Small intestine (tissue), 7 donors: ENCODE results near the gene UBE3B. TPM values are rescaled to one million over a fixed set of nuclear protein-coding genes. Genes with fewer than 3 reads are reported as not detected.

Experiments used
- DNase-seq, 2 donors: peaks; one replicate each; pipeline versions ENCODE4 v3.0.0 to v3.0.0-alpha.2; 2013
- FAIRE-seq: peaks from 2 replicates; lab custom pipeline; 2012; peaks lifted over from hg19 to GRCh38; lab: Jason Lieb, UNC
- H3K27ac ChIP-seq, 3 donors: one replicate each; pipeline ENCODE4 v1.5.1; 2013; ENCODE audit warnings: low read length in 2 of 3, mild to moderate bottlenecking in 2 of 3, control low read depth in 1 of 3, inconsistent platforms in 1 of 3, low read depth in 1 of 3, moderate library complexity in 1 of 3
- H3K27me3 ChIP-seq, 3 donors: one replicate each; pipeline ENCODE4 v1.6.1; 2013; ENCODE audit warnings: low read length in 3 of 3, inconsistent platforms in 1 of 3; ENCODE audit not compliant: control insufficient read depth in 3 of 3, insufficient read depth in 3 of 3
- H3K36me3 ChIP-seq, 3 donors: one replicate each; pipeline ENCODE4 v1.6.1; 2013; ENCODE audit warnings: low read length in 3 of 3, inconsistent platforms in 1 of 3, low read depth in 1 of 3, mild to moderate bottlenecking in 1 of 3, moderate library complexity in 1 of 3; ENCODE audit not compliant: control insufficient read depth in 3 of 3, insufficient read depth in 2 of 3
- H3K4me1 ChIP-seq, 3 donors: one replicate each; pipeline ENCODE4 v1.6.1; 2013; ENCODE audit warnings: low read length in 2 of 3, inconsistent platforms in 1 of 3, low read depth in 1 of 3, mild to moderate bottlenecking in 1 of 3, moderate library complexity in 1 of 3; ENCODE audit not compliant: control insufficient read depth in 3 of 3, insufficient read depth in 2 of 3
- H3K4me3 ChIP-seq, 3 donors: one replicate each; pipeline ENCODE4 v1.5.1; 2013; ENCODE audit warnings: low read length in 3 of 3, control low read depth in 1 of 3, inconsistent platforms in 1 of 3, low read depth in 1 of 3, mild to moderate bottlenecking in 1 of 3, moderate library complexity in 1 of 3
- H3K9me3 ChIP-seq, 2 donors: one replicate each; pipeline ENCODE4 v1.6.1; 2013; ENCODE audit warnings: low read depth in 1 of 2, low read length in 1 of 2; ENCODE audit not compliant: control insufficient read depth in 2 of 2, insufficient read depth in 1 of 2
- WGBS, 3 donors: extraction: QIAGEN DNeasy Blood & Tissue Kit; methylation state at CpG; one replicate each; pipeline ENCODE4 v1.1.7; 2013; 5-methylcytosine and 5-hydroxymethylcytosine counted together
- polyA plus RNA-seq, 4 donors: library from polyadenylated mRNA; stranded (reverse) in 3 of 4; unstranded in 1 of 4; fragments of 200-250 nt in 3 of 4; fragments of 120-200 nt in 1 of 4; gene quantifications; one replicate each; pipeline versions ENCODE4 v1.2.1 to v1.2.3, GENCODE V29; 2013
- donor health status: healthy with polysubstance abuse.
- donor health status: control.
- donor health status: control.
- donor health status: Bipolar disorder and iron deficiency.
- donor health status: healthy.

The UBE3B gene
- polyA plus RNA-seq, 4 donors: 13.0 to 33.2 (median 13.3) TPM

DNA sequence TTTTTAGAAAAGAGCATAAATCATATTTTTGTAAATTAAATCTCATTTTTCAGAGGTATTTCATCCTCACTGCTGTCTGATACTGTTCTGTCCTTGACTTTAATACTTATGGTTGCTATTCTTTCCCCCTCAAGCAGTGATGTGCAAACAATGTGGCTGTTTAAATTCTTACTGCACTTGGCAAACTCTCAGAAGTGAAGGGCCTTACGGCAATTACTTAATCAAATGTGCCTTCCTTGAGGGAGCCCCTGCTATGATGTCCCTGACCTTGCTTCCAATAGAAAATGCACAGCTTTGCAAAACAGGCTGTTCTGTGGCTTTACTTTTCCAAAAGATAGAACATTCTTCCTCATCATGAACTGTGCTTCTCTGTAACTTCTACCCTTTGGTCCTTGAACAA is 35.2 kb downstream of the UBE3B start:
- Histone ChIP-seq H3K27me3 (no peaks in the 10 kb centered on the region), H3K4me1 (no peaks in the 10 kb centered on the region), H3K27ac (no peak overlapping the region), H3K4me3 (no peak overlapping the region), H3K36me3 (peaks cover 8 to 61% (median 19%) of the 10 kb centered on the region in 3 donors), H3K9me3 (no peaks in the 10 kb centered on the region)
- FAIRE-seq (no peak), DNase-seq (no peak)
- WGBS, 3 donors: 77 to 89% (median 83%) methylated on average over 1 of the region's 1 CpG

DNA sequence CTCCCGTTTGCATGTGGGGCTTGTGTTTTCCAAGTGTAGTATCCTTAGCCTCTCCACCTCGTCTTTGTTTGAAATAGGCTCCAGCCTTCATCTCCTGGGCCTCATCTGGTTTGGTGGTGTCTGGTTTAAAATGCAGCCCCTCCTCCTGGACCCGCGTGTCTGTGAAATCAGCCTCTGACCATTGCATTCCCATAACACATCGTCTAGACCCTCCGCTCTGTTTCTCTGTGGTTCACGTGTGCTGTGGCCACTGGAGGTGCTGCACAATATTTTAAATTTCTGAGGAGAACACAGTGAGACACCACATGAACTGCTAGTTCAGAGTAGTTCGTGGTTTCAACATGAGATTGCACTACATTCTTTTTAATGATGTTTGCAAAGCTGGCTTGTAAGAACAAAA is 35.6 kb downstream of the UBE3B start:
- no peak for FAIRE-seq
- no peaks in the 10 kb centered on the region for H3K27me3 ChIP-seq
- no peaks in the 10 kb centered on the region for H3K9me3 ChIP-seq
- peaks cover 6 to 62% (median 18%) of the 10 kb centered on the region in 3 donors for H3K36me3 ChIP-seq
- no peak overlapping the region for H3K27ac ChIP-seq
- WGBS, 3 donors: 75 to 89% (median 82%) methylated on average over 8 of the region's 8 CpGs
- no peak for DNase-seq
- H3K4me3 ChIP-seq: no peak overlapping the region
- H3K4me1 ChIP-seq: no peaks in the 10 kb centered on the region

DNA sequence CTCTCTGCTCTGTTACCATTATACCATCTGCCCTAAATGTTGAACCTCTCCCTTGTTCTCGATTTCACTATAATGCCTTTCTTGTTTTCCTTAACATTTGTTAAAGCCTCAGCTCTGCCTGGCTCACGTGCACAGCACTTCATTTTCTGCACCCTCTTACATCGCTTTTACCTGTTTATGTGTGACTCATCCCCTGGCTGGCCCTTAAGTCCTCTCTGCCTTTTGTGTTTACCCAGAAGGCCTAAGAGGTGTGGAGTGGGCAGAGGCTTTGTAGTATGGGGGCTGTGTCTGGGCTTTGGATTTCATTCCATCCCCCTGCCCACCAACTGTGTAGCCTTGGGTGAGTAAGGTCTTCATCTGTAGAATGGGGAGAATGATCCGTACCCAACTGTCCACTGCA is 36.5 kb downstream of the UBE3B start:
- Histone ChIP-seq H3K27ac (no peak overlapping the region), H3K36me3 (peaks cover 5 to 64% (median 14%) of the 10 kb centered on the region in 3 donors), H3K4me3 (no peak overlapping the region), H3K27me3 (no peaks in the 10 kb centered on the region), H3K4me1 (no peaks in the 10 kb centered on the region), H3K9me3 (no peaks in the 10 kb centered on the region)
- FAIRE-seq (no peak), DNase-seq (no peak)
- 89 to 91% (median 90%) methylated on average over 4 of the region's 4 CpGs for WGBS, 3 donors

DNA sequence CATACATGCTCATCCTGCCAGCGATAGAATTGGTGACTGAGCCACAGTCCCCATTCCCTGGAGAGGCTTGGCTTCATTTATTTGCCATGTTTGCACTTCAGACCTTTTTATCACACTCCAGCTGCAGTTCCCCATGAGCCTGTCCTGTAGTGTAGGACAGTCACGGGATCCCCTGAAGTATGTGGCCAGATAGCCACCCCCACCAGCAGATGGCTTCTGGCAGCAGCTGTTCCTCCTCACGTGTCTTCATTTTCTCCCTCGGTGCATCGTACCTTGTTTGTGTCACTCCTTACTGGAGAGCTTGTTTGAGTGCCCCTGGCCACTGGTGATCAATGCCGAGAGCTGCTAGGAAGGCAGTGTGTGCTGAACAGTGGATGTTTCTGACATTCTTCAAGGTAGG is 40.2 kb downstream of the UBE3B start:
- peaks cover 4 to 72% (median 15%) of the 10 kb centered on the region in 3 donors for H3K36me3 ChIP-seq
- no peak overlapping the region for H3K4me3 ChIP-seq
- no peak overlapping the region for H3K27ac ChIP-seq
- no peaks in the 10 kb centered on the region for H3K9me3 ChIP-seq
- H3K4me1 ChIP-seq: no peaks in the 10 kb centered on the region
- DNase-seq (peak in 1 of 2 donors; percentile 42), FAIRE-seq (no peak)
- WGBS, 3 donors: 74 to 81% (median 77%) methylated on average over 6 of the region's 6 CpGs
- no peaks in the 10 kb centered on the region for H3K27me3 ChIP-seq

DNA sequence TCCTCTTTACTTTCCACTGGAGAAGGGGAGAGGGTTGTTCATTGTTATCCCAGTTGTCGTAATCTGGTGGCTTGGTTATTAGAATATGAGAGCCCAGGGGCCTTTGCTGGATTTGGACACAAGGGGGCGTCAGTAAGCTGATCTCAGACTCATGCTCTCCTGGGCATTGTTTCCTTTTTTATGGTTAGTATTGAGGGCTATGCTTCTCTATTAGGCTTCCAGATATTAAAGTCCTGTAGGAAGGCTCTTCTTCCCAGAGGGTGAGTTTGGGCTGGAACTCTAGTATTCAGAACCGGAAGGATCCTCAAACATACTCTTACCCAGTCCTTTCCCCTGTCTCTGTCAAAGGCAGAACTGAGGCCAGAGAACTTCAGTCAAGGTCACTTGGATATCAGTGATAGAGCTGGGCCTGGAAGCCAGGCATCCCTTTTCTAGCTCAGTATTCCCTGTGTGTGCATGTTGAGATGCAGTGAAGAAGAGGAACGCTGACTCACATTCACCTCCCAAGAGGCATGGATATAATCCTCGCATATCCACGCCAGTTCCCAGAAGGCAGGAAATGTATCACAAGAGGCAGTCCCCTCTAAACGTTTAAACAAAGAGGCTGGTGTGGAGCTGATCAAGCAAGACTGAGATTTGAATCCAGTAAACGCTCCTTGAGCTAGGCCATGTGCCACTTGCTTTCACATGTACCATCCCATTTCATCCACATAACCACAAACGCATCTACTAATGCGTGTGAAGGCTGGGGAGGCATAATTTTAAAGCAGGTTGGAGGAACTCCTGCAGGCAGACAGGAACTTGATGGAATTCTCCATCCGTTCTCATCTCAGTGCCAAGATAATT is 41.6 kb downstream of the UBE3B start:
- H3K9me3 ChIP-seq: no peaks in the 10 kb centered on the region
- H3K36me3 ChIP-seq: peaks cover 3 to 77% (median 23%) of the 10 kb centered on the region in 3 donors
- H3K4me1 ChIP-seq: no peaks in the 10 kb centered on the region
- no peak for FAIRE-seq
- DNase-seq: peak; percentile 69 to 72
- no peaks in the 10 kb centered on the region for H3K27me3 ChIP-seq
- WGBS, 3 donors: 58 to 69% (median 65%) methylated on average over 11 of the region's 11 CpGs
- H3K4me3 ChIP-seq: no peak overlapping the region
- H3K27ac ChIP-seq: peak overlapping the region in 1 of 3 donors; percentile 53

DNA sequence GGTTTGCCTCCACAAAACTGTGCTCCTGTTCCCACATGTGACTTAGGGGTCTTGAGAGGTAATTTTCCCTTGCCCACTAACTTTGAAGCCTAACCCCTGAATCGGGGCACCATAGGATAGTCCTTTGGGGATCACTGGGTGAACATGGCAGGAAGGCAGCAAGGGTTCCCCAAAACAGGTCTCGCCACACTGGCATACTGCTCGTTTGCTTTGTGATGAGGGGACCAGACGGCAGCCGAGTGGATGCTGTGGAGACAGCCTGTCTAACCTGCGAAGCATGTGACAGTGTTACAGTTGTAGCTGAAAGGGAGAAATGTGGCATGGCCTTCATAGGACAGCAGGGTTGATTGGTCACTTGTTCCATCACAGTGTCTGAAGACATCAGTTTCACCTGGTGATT is 42.4 kb downstream of the UBE3B start:
- H3K9me3 ChIP-seq: no peaks in the 10 kb centered on the region
- DNase-seq (no peak), FAIRE-seq (no peak)
- H3K27ac ChIP-seq: peak overlapping the region in 1 of 3 donors; percentile 69
- no peaks in the 10 kb centered on the region for H3K4me1 ChIP-seq
- no peaks in the 10 kb centered on the region for H3K27me3 ChIP-seq
- peaks cover 5 to 78% (median 25%) of the 10 kb centered on the region in 3 donors for H3K36me3 ChIP-seq
- WGBS, 3 donors: 78 to 98% (median 96%) methylated on average over 6 of the region's 6 CpGs
- no peak overlapping the region for H3K4me3 ChIP-seq

DNA sequence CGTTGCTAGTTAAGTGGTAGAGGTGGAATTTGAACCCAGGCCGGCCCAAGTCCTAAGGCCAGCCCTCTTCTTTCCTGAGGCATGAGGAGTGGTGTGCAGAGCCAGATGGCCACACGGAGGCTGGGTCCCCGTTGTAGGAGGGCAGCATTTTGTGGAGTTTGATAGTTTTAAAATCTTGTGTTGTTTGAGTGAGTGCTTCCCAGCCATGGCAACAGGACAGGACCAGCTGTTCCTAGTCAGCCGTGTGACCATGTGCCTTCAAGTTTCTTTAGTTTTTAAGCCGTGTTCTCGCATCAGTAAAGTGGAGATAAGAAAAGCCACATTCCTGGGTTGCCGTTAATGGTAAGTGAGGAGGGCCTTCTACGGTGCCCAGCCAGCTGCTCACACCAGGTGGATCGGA is 44.4 kb downstream of the UBE3B start:
- no peak for FAIRE-seq
- 70 to 73% (median 70%) methylated on average over 10 of the region's 10 CpGs for WGBS, 3 donors
- DNase-seq: no peak
- no peaks in the 10 kb centered on the region for H3K9me3 ChIP-seq
- no peak overlapping the region for H3K27ac ChIP-seq
- H3K4me1 ChIP-seq: no peaks in the 10 kb centered on the region
- H3K4me3 ChIP-seq: no peak overlapping the region
- peaks cover 7 to 76% (median 22%) of the 10 kb centered on the region in 3 donors for H3K36me3 ChIP-seq
- no peaks in the 10 kb centered on the region for H3K27me3 ChIP-seq

DNA sequence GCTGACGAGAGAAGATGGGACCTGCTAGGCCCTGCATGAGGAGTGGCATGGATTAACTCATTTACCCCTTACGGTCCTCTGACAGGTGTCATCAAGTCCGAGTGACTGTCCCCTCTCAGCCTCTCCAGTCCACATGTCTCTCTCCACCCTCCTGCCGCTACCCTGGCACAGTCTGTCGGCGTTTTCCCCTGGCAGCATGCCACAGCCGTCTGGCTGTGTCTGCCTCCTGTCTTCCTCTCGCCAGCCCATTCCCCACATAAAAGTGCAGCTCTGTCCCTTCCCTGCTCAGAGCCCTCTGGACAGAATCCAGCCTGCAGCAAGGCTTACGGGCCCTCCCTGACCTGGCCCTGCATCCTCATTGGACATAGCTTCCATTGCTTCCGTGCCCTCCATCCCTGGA is 45.6 kb downstream of the UBE3B start:
- Histone ChIP-seq H3K9me3 (no peaks in the 10 kb centered on the region), H3K27ac (no peak overlapping the region), H3K4me1 (no peaks in the 10 kb centered on the region), H3K4me3 (no peak overlapping the region), H3K36me3 (peaks cover 7 to 76% (median 18%) of the 10 kb centered on the region in 3 donors), H3K27me3 (no peaks in the 10 kb centered on the region)
- DNase-seq: no peak
- WGBS, 3 donors: 83 to 89% (median 84%) methylated on average over 10 of the region's 10 CpGs
- FAIRE-seq: no peak
